ENCODE results near the gene STRA6. TPM values are rescaled to one million over a fixed set of nuclear protein-coding genes. Genes with fewer than 3 reads are reported as not detected.

Gene STRA6
- total RNA-seq, 4 donors from 2014 or later = not detected

- no peaks in the 10 kb centered on the region for H3K36me3 ChIP-seq
- peaks cover 5 to 28% of the 10 kb centered on the region in 2 donors for H3K4me1 ChIP-seq
- TF ChIP-seq POLR2A (IDR thresholded peaks at IDR 0.05) (no peak), CTCF (IDR thresholded peaks at IDR 0.05) (no peak)
- intact Hi-C loops (cut with DNase I) = no loop called here
- no peaks in the 10 kb centered on the region for H3K27me3 ChIP-seq
- no peak overlapping the region for H3K27ac ChIP-seq
- 85 to 88% methylated on average over 4 of the region's 4 CpGs for WGBS, 2 donors
- no peak for DNase-seq
- H3K4me3 ChIP-seq (replicated peaks in 1 of 3) = no peak overlapping the region
- H3K9me3 ChIP-seq = no peaks in the 10 kb centered on the region
Observed at GRCh38 chr15:74138642-74139041, 63.9 kb downstream of the STRA6 start.

- no peak for TF ChIP-seq CTCF (IDR thresholded peaks at IDR 0.05)
- no peak for TF ChIP-seq POLR2A (IDR thresholded peaks at IDR 0.05)
- intact Hi-C loops (cut with DNase I) = no loop called here
- no peaks in the 10 kb centered on the region for H3K36me3 ChIP-seq
- H3K4me1 ChIP-seq = peaks cover 5 to 28% of the 10 kb centered on the region in 2 donors
- no peaks in the 10 kb centered on the region for H3K9me3 ChIP-seq
- no peak for DNase-seq
- H3K27me3 ChIP-seq = no peaks in the 10 kb centered on the region
- no peak overlapping the region for H3K4me3 ChIP-seq (replicated peaks in 1 of 3)
- 67 to 73% methylated on average over 2 of the region's 2 CpGs for WGBS, 2 donors
- H3K27ac ChIP-seq = no peak overlapping the region
Observed at GRCh38 chr15:74137537-74137894, 65.1 kb downstream of the STRA6 start.

GRCh38 chr15:74136814-74137536 is 65.6 kb downstream of the STRA6 start:
- Histone ChIP-seq H3K27me3 (no peaks in the 10 kb centered on the region), H3K27ac (peak overlapping the region in 2 of 3 donors; percentile 72 to 81), H3K36me3 (no peaks in the 10 kb centered on the region), H3K4me3 (replicated peaks in 1 of 3) (peak overlapping the region in 1 of 3 donors; percentile 41), H3K4me1 (peaks cover 5 to 28% of the 10 kb centered on the region in 2 donors), H3K9me3 (no peaks in the 10 kb centered on the region)
- DNase-seq = no peak
- intact Hi-C loops (cut with DNase I) = no loop called here
- WGBS, 2 donors = 13 to 22% methylated on average over 18 of the region's 18 CpGs
- TF ChIP-seq POLR2A (IDR thresholded peaks at IDR 0.05) = no peak
- no peak for TF ChIP-seq CTCF (IDR thresholded peaks at IDR 0.05)

GRCh38 chr15:74136540-74136813 is 66.1 kb downstream of the STRA6 start:
- Histone ChIP-seq H3K27me3 (peaks cover under 1% of the 10 kb centered on the region), H3K4me3 (replicated peaks in 1 of 3) (peak overlapping the region in 1 of 3 donors; percentile 41), H3K36me3 (no peaks in the 10 kb centered on the region), H3K4me1 (peaks cover 5 to 28% of the 10 kb centered on the region in 2 donors), H3K9me3 (no peaks in the 10 kb centered on the region), H3K27ac (peak overlapping the region in 2 of 3 donors; percentile 72 to 81)
- 1 to 4% methylated on average over 20 to 25 of the region's 26 CpGs for WGBS, 2 donors
- TF ChIP-seq CTCF (IDR thresholded peaks at IDR 0.05) (no peak), POLR2A (IDR thresholded peaks at IDR 0.05) (no peak)
- no peak for DNase-seq
- intact Hi-C loops (cut with DNase I) = no loop called here

- WGBS, 2 donors = 30 to 44% methylated on average over 27 of the region's 27 CpGs
- intact Hi-C loops (cut with DNase I) = no loop called here
- Histone ChIP-seq H3K27me3 (peaks cover 5% of the 10 kb centered on the region), H3K27ac (no peak overlapping the region), H3K36me3 (no peaks in the 10 kb centered on the region), H3K4me1 (peaks cover 5 to 33% of the 10 kb centered on the region in 2 donors), H3K4me3 (replicated peaks in 1 of 3) (no peak overlapping the region), H3K9me3 (no peaks in the 10 kb centered on the region)
- TF ChIP-seq CTCF (IDR thresholded peaks at IDR 0.05) (no peak), POLR2A (IDR thresholded peaks at IDR 0.05) (no peak)
- DNase-seq = no peak
Observed at GRCh38 chr15:74135041-74135565, 67.5 kb downstream of the STRA6 start.

Data from thyroid gland (tissue), 4 donors.